NT2/D1 (cell line): Measurements from ENCODE around the gene REV3L.

Source experiments
- SUZ12 ChIP-seq: IDR thresholded peaks from 2 replicates; pipeline ENCODE4 v1.6.1; 2011; ENCODE audit not compliant: insufficient read length, insufficient read depth; ENCODE audit errors: extremely low read depth
- YY1 ChIP-seq: IDR thresholded peaks from 2 replicates; pipeline ENCODE4 v1.6.1; 2011; ENCODE audit not compliant: insufficient read length, insufficient read depth

DNA sequence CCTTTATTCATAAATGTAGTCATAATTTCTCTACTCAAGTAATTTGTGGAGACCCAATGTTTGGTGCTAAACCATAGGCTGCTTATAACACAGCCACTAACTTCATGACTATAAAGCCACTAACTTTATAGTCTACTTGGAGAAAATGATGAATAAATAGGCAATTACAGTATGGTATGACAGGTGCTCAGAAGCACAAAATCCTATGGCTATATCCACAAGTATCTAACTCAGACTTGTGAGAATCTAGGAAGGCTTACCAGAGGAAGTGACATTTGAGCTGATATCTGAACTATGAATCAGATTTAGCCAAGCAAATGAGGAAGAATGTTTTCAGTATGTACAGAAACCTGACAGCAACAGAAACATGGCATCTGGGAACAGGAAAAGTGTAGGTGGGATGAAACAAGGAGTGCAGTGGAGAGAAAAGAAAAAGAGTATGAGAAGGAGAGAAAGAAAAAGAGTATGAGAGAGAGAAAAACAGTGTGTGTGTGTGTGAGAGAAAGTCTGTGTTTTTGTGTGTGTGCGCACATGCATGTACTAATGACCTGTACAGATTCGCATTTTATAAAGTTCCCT lies 59.9 kb downstream of the REV3L start:
- TF ChIP-seq YY1 (no peak), SUZ12 (no peak)
